AG09309 (cell line): ENCODE data around the gene CDH4.

Experiments
- DNase-seq: peaks from one replicate; pipeline ENCODE4 v3.0.0-alpha.2; 2010; ENCODE audit warnings: low read depth
- H3K4me3 ChIP-seq: 2 replicates; pipeline ENCODE4 v1.5.1; 2011; ENCODE audit warnings: mild to moderate bottlenecking, low read depth, low read length, moderate library complexity; ENCODE audit not compliant: control insufficient read depth
- TF ChIP-seq, protein P1 (sequence below): IDR thresholded peaks from 2 replicates; pipeline ENCODE4 v1.5.1; 2011; ENCODE audit warnings: mild to moderate bottlenecking, low read depth, low read length, inconsistent platforms; ENCODE audit not compliant: insufficient read depth, control insufficient read depth; ENCODE audit errors: missing control alignments

CDH4 gene

DNA sequence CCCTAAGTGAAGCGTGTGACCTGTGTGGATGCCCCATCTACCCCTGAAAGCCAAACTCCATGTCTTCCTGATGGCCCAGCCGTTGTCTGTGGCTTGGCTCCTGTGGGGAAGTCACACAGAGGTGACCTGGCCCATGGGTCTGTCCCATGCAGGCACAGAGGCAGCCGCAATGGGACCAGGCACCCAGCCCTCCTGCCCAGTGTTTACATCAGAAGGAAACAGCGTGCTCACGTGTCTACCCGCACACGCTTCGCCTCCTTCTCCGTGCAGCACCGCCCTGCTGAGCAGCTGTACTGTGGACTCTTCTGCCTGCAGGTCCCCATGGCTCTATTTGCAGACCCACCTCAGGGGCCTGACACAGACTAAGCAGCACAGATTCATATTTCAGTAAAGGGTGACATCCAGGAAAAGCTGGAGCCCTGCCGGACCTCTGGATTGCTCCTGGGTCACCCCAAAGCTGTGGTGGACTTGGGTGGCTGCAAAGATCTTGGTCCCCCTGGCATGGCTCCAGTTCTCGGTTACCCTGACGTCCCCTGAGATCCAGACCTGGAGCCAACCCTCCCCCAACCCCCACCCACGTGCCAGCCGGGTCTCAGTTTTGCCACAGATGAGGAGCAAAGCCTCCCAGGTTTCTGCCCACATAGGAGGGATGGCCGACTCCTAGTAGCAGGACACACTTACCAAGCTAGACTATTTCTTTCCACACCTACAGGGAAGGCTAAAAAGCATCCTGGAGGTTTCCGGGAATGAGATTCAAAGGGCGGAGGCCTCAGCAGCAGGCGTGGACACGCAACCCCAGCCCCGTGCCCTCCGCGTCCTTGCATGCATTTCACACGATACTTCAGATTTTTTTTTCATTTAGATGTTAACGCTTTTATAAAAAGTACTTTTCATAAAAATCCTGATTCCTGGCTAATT is 120.3 kb downstream of the CDH4 start:
- no peak for DNase-seq
- TF ChIP-seq, protein P1, sequence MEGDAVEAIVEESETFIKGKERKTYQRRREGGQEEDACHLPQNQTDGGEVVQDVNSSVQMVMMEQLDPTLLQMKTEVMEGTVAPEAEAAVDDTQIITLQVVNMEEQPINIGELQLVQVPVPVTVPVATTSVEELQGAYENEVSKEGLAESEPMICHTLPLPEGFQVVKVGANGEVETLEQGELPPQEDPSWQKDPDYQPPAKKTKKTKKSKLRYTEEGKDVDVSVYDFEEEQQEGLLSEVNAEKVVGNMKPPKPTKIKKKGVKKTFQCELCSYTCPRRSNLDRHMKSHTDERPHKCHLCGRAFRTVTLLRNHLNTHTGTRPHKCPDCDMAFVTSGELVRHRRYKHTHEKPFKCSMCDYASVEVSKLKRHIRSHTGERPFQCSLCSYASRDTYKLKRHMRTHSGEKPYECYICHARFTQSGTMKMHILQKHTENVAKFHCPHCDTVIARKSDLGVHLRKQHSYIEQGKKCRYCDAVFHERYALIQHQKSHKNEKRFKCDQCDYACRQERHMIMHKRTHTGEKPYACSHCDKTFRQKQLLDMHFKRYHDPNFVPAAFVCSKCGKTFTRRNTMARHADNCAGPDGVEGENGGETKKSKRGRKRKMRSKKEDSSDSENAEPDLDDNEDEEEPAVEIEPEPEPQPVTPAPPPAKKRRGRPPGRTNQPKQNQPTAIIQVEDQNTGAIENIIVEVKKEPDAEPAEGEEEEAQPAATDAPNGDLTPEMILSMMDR, result no peak

DNA sequence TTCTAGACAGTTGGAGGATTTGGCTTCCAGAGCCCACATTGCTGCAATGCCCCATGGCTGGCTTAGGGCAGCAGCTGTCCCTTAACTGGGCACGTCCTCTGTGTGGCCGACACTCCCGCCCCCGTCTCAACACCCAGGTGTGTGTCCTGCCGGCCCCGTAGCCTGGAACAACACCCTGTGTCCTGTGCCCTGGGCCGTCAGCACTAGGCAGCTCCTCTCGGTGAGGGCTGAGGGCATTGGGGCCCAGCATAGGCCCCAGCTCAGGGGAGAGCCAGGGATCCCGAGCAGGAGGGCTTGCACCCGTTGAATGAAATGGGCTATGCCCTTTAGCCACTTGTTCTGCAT is 121.0 kb downstream of the CDH4 start:
- no peak for DNase-seq
- H3K4me3 ChIP-seq, result no peak overlapping the region
- TF ChIP-seq, protein P1, result no peak

More for the DNA sequence above, 120.3 kb downstream of the CDH4 start:
- H3K4me3 ChIP-seq, result no peak overlapping the region

DNA sequence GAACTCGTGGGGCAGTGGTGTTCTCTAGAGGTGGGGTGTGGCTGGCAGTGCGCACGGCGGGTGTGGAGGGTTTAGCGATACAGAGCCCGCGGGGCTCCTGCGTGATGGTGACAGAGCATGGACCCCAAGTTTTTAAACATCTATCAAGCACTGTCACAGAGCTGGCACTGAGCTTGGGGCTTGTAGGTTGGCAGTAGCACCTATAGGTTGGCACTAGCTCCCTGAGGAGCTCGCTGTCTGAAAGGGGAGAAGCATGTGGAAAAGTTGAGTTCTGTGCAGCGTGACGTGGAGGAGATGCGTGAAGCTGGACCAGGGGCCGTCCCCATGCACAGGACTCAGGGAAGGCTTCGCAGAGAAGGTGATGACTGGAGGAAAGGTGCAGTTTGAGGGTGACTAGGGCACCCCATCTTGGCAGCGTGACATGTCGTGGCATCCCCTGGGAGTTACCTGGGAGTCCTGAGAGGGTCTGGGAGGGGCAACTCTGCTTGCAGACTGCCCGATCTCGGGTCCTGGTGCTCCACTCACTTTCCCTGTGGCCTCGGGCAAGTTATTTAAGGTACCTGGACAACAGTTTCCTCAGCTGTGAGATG is 122.0 kb downstream of the CDH4 start:
- DNase-seq, result no peak
- TF ChIP-seq, protein P1, result no peak
- H3K4me3 ChIP-seq, result no peak overlapping the region

DNA sequence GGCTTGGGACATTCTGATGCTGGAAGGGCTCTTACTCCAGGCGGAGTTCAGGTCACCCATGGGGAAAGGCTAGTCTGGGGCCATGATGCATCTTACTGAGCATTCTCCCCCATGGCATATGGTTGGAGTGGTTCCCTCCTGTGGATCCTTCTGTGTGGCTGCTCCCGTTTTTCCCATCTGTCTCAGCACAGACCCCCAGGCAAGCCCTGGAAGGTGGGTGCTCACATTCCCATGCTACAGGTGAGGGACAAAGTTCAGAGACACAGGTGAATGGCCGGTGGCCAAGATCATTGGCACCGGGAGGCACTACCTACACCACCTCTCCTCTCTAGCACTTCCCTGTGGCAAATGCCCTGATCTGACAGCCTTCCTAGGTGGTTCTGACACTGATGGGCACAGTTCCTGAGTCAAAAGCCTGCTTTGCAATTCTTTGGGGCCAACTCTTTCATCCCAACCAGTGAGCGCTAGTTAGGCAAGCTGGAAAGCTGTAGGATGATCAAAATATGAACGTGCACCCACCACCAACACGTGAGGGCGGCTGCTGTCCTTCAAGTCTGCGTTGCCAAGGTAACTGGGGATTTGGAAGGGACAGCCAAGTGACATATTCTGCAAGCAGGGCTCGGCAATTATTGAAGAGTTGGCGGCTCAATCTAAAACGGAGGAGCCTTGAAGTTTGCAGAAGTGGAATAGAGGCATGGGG is 124.6 kb downstream of the CDH4 start:
- no peak for DNase-seq
- TF ChIP-seq, protein P1, result no peak
- H3K4me3 ChIP-seq, result no peak overlapping the region

DNA sequence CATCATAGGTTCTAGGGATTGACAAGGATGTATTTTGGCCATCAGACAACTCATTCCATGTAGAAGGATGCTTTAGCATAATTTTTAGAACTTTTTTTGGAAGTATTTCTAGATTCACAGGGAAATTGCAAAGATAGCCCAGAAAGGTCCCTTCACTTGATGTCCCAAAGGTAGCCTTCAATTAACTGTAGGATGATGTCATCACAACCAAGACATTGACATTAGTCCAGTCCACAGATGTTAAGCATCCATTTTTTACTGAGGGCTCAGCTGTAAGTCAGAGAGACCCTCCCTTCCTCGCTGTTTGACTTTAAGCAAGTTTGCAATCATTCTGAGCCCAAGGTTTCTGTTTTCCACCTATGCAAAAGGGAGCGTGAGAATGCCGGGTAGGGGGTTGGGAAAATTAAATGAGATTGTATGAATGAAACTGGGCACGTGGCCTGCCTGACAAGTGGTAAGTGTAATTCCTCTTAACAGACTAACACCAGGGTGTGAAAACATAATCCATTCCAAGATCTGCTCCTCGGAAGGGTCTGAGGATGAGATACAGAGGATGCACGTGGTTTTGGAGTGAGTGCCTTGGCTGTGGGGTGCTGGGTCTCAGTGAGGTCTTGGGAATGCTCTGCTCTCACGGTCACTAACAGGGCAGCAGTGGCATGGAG is 126.8 kb downstream of the CDH4 start:
- H3K4me3 ChIP-seq, result no peak overlapping the region
- no peak for DNase-seq
- TF ChIP-seq, protein P1, result no peak

DNA sequence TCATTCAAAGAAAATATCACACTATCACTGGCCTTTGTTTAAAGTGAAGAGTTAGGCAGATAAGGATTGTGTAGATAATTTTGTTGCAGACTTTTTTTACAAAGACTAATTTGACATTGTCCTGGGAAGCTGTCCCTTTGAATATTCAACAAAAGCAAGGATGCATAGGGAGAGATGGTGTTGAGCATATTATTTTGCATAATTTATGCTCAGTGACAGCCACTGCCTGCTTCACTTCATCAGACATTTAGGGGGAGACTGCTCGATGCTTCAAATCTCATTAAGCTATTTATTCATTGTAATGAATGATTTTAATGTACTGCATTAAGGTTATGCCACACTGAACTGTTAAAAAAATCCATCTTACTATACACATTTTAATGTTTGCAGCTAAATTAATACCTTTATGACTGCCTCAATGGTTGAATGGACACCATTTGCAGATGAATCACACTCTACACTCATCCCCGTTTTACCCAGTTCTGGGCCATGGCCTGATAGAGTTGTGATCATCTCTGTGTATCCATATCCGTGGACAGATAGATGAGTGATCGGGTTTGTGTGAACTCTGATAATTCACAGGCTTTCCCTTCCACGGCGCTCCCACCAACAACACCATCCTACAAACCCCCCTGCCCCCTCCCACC is 128.0 kb downstream of the CDH4 start:
- H3K4me3 ChIP-seq, result no peak overlapping the region
- TF ChIP-seq, protein P1, result no peak
- no peak for DNase-seq
